ENCODE data around the gene LRG1.
A peak's percentile ranks its signal among the peaks of the same experiment; 100 is the strongest.

The LRG1 gene

GRCh38 chr19:4519521-4520277 is 20.1 kb downstream of the LRG1 start:
- no peak overlapping the region for H3K4me3 ChIP-seq (ENCODE audit: control insufficient read depth, low read depth, low read length)
- no peak for DNase-seq (ENCODE audit: low read depth)
- no peak for TF ChIP-seq CTCF (conservative IDR thresholded peaks at IDR 0.05; ENCODE audit: control insufficient read depth, insufficient read depth, low read depth, low read length)

GRCh38 chr19:4519172-4519496 is 20.7 kb downstream of the LRG1 start:
- no peak overlapping the region for H3K4me3 ChIP-seq (ENCODE audit: control insufficient read depth, low read depth, low read length)
- no peak for DNase-seq (ENCODE audit: low read depth)
- no peak for TF ChIP-seq CTCF (conservative IDR thresholded peaks at IDR 0.05; ENCODE audit: control insufficient read depth, insufficient read depth, low read depth, low read length)

GRCh38 chr19:4518345-4519171 is 21.3 kb downstream of the LRG1 start, which contains the start of gene PLIN4:
Gene PLIN4 (minus strand): TSS chr19:4518486. CDS start chr19:4518272, 214 bp downstream.
- DNase-seq (ENCODE audit: low read depth): peak; percentile 79
- no peak within 1 kb of the TSS for H3K4me3 ChIP-seq (ENCODE audit: control insufficient read depth, low read depth, low read length)
- TF ChIP-seq CTCF (conservative IDR thresholded peaks at IDR 0.05; ENCODE audit: control insufficient read depth, insufficient read depth, low read depth, low read length): no peak

DNA sequence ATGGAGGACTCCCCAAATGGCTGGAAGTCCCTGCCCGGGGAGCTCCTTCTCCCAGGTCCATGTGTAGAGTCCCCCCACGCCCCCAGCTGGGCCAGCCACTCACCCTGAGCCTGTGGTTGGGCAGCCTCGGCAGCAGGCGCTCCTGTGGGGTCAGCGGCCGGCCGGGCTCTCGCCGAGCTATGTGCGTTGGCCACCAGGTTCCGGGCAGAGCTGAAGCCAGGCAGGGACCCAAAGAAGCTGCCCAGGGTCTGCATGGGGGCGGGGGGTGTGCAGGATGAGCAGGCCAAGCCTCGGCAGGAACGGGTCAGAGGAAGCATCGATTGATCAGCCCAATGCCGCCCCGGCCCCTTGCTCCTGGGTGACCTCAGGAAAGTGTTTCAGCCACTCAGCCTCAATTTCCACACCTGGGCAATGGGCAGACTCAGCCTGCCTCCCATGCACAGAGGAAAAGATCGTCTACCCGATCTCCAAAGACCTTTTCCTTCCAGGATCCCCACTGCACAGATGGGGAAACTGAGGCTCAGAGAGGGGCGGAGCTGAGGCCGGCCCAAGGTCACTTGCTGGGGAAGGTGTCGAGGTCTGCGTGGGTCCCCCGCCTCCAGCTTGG is 22.3 kb downstream of the LRG1 start:
- no peak for TF ChIP-seq CTCF (conservative IDR thresholded peaks at IDR 0.05; ENCODE audit: control insufficient read depth, insufficient read depth, low read depth, low read length)
- H3K4me3 ChIP-seq (ENCODE audit: control insufficient read depth, low read depth, low read length): no peak overlapping the region

GRCh38 chr19:4516939-4517300 is 22.9 kb downstream of the LRG1 start:
- no peak for TF ChIP-seq CTCF (conservative IDR thresholded peaks at IDR 0.05; ENCODE audit: control insufficient read depth, insufficient read depth, low read depth, low read length)
- no peak for DNase-seq (ENCODE audit: low read depth)

More for the DNA sequence above, 22.3 kb downstream of the LRG1 start:
- DNase-seq (ENCODE audit: low read depth): no peak

GRCh38 chr19:4516199-4516938 is 23.5 kb downstream of the LRG1 start:
- DNase-seq (ENCODE audit: low read depth): no peak
- no peak for TF ChIP-seq CTCF (conservative IDR thresholded peaks at IDR 0.05; ENCODE audit: control insufficient read depth, insufficient read depth, low read depth, low read length)
- no peak overlapping the region for H3K4me3 ChIP-seq (ENCODE audit: control insufficient read depth, low read depth, low read length)

More at GRCh38 chr19:4516939-4517300, 22.9 kb downstream of the LRG1 start:
- H3K4me3 ChIP-seq (ENCODE audit: control insufficient read depth, low read depth, low read length): no peak overlapping the region
